Smooth muscle cell (in vitro differentiated cells): Measurements from ENCODE around the gene DDX49. TPM values are rescaled to one million over a fixed set of nuclear protein-coding genes. Genes with fewer than 3 reads are reported as not detected.

Experiments
- DNase-seq: peaks from one replicate; lab custom pipeline; 2025; ENCODE audit not compliant: unreplicated experiment; lab: John Stamatoyannopoulos, UW
- H2AFZ ChIP-seq: fragments of 200-600 bp; sonication (generic); 2 replicates; pipeline ENCODE4 v1.6.0; 2016; ENCODE audit warnings: antibody characterized with exemption, low read depth, mild to moderate bottlenecking
- H3F3A ChIP-seq: fragments of 200-600 bp; sonication (generic); 2 replicates; pipeline ENCODE4 v1.6.0; 2017; ENCODE audit warnings: antibody characterized with exemption, low read depth
- H3K27ac ChIP-seq: fragments of 200-600 bp; sonication (generic); 2 replicates; pipeline ENCODE4 v1.5.1; 2016; ENCODE audit warnings: low read depth, mild to moderate bottlenecking
- H3K27me3 ChIP-seq: fragments of 200-600 bp; sonication (generic); 2 replicates; pipeline ENCODE4 v1.6.1; 2016; ENCODE audit warnings: low read depth, mild to moderate bottlenecking
- H3K36me3 ChIP-seq: fragments of 200-600 bp; sonication (generic); 2 replicates; pipeline ENCODE4 v1.5.1; 2016; ENCODE audit warnings: low read depth
- H3K4me1 ChIP-seq: fragments of 200-600 bp; sonication (generic); 2 replicates; pipeline ENCODE4 v1.5.1; 2016; ENCODE audit warnings: low read depth
- H3K4me2 ChIP-seq: fragments of 200-600 bp; sonication (generic); 2 replicates; pipeline ENCODE4 v1.6.0; 2016; ENCODE audit warnings: mild to moderate bottlenecking
- H3K4me3 ChIP-seq: fragments of 200-600 bp; sonication (generic); 2 replicates; pipeline ENCODE4 v1.5.1; 2016; ENCODE audit warnings: mild to moderate bottlenecking
- H3K79me2 ChIP-seq: fragments of 200-600 bp; sonication (generic); 2 replicates; pipeline ENCODE4 v1.6.0; 2016; ENCODE audit warnings: low read depth, mild to moderate bottlenecking
- H3K9ac ChIP-seq: fragments of 200-600 bp; sonication (generic); 2 replicates; pipeline ENCODE4 v1.6.0; 2016; ENCODE audit warnings: low read depth
- H3K9me3 ChIP-seq: fragments of 200-600 bp; sonication (generic); replicated peaks from 2 replicates; pipeline ENCODE4 v1.5.1; 2016; ENCODE audit warnings: low read depth
- H4K20me1 ChIP-seq: fragments of 200-600 bp; sonication (generic); 2 replicates; pipeline ENCODE4 v1.6.0; 2016; ENCODE audit warnings: low read depth
- WGBS: methylation state at CpG from one replicate; pipeline ENCODE4 v1.1.7; 2016; ENCODE audit warnings: low lambda C conversion rate; 5-methylcytosine and 5-hydroxymethylcytosine counted together
- polyA plus RNA-seq: library from polyadenylated mRNA; unstranded; fragments of >200 nt; fragmentation: Nextera tagmentation; extraction: Ambion mirVana; gene quantifications from 2 replicates; pipeline ENCODE4 v1.2.1, GENCODE V29; 2016
- total RNA-seq: library from RNA; depleted of rRNA; stranded (reverse); fragments of >200 nt; gene quantifications from 2 replicates; pipeline ENCODE4 v1.2.3, GENCODE V29; 2014
- TF ChIP-seq, protein P1 (sequence below): fragments of 200-600 bp; sonication (generic); IDR thresholded peaks from 2 replicates; pipeline ENCODE4 v1.5.1; 2017; ENCODE audit warnings: borderline replicate concordance, mild to moderate bottlenecking, antibody characterized with exemption; ENCODE audit not compliant: insufficient read depth, poor library complexity, severe bottlenecking

The DDX49 gene
- total and polyA plus RNA-seq, 2 experiments from 2014 or later = 36.1 to 39.6 TPM

DNA sequence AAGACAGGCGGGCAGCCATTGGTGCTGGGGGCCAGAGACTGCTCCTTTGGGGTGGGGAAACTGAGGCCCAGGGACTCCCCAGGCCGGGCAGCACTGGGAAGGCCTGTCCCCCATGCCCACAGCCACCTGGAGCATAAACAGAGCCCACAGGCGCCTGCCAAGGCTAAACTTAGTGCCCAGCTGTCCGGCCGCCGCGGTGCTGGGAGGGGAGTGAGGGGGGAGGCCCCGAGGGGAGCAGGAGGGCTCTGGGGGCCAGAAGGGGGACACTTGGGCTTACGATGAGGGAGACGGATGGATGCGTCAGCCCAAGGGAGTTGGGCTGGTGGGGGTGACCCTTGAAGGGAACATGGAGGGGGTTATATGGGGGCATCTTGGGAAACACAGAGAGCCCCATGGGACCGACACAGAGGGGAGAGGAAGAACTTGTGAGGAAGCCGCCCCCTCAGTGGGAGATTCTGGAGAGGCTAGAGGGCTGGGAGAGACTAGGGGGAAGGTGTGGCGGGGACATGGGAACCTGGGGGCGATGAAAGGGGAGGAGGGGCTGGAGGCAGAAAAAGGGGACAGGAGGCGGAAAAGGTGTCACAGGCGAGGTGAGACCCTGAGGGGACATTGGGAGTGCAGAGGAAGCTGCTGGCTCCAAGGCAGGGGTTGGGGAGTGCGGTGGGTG, 25.8 kb upstream of the DDX49 start:
- Histone ChIP-seq H3K36me3 (no peaks in the 10 kb centered on the region), H3K4me3 (no peak overlapping the region), H3K27me3 (no peaks in the 10 kb centered on the region), H2AFZ (no peak overlapping the region), H3K79me2 (no peaks in the 10 kb centered on the region), H3K9ac (no peak overlapping the region), H3K4me2 (no peak overlapping the region), H4K20me1 (no peaks in the 10 kb centered on the region), H3K9me3 (no peaks in the 10 kb centered on the region), H3K27ac (no peak overlapping the region), H3F3A (no peaks in the 10 kb centered on the region), H3K4me1 (peaks cover 9% of the 10 kb centered on the region)
- DNase-seq = no peak
- 93% methylated on average over 5 of the region's 18 CpGs for WGBS
- TF ChIP-seq, protein P1, sequence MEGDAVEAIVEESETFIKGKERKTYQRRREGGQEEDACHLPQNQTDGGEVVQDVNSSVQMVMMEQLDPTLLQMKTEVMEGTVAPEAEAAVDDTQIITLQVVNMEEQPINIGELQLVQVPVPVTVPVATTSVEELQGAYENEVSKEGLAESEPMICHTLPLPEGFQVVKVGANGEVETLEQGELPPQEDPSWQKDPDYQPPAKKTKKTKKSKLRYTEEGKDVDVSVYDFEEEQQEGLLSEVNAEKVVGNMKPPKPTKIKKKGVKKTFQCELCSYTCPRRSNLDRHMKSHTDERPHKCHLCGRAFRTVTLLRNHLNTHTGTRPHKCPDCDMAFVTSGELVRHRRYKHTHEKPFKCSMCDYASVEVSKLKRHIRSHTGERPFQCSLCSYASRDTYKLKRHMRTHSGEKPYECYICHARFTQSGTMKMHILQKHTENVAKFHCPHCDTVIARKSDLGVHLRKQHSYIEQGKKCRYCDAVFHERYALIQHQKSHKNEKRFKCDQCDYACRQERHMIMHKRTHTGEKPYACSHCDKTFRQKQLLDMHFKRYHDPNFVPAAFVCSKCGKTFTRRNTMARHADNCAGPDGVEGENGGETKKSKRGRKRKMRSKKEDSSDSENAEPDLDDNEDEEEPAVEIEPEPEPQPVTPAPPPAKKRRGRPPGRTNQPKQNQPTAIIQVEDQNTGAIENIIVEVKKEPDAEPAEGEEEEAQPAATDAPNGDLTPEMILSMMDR = no peak

DNA sequence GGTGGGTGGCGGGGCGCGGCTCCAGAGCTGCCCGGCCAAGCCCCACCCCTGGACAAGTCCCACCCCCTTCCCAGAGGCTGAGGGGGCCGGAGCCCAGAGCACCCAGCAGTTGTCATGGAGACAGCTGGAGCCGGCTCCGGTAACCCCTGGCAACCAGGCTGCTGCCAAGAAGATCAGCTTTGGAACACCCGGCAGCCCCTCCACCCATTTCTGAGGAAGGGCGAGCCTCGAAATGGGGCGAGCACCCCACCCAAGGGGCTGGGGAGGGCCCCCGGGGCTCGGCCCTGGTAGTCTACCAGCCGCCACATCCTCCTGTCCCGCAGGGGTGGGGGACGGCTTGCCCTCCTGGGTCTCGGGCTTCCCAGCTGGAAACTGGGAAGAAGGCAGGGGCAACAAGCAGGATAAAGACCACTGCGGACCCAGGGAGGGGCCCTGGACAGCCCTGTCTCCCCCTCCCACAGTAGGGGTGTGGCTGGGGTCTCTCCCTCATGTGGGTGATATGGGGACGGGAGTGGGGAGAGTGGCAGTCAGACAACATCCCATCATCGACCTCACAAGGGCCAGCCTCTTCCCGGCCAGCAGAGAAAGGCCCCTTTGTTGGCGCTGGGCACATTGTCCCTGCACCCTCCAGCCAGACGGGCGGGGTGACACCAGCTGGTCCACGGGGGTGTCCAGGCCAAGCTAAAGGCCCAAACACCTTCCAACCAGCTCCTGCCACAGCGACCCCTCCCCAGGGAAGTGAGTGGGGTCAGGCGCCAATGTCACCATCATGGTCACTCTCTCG, 25.1 kb upstream of the DDX49 start:
- H3K4me2 ChIP-seq = peak overlapping the region; percentile 96
- H3K9me3 ChIP-seq = no peaks in the 10 kb centered on the region
- peaks cover 4% of the 10 kb centered on the region for H4K20me1 ChIP-seq
- H3K79me2 ChIP-seq = no peaks in the 10 kb centered on the region
- no peaks in the 10 kb centered on the region for H3K36me3 ChIP-seq
- WGBS = 59% methylated on average over 21 of the region's 28 CpGs
- H3K27ac ChIP-seq = no peak overlapping the region
- no peak overlapping the region for H2AFZ ChIP-seq
- DNase-seq = no peak
- H3K9ac ChIP-seq = no peak overlapping the region
- peak overlapping the region; percentile 59 for H3K4me3 ChIP-seq
- TF ChIP-seq, protein P1 = no peak
- H3F3A ChIP-seq = no peaks in the 10 kb centered on the region
- no peaks in the 10 kb centered on the region for H3K27me3 ChIP-seq
- H3K4me1 ChIP-seq = peaks cover 9% of the 10 kb centered on the region

DNA sequence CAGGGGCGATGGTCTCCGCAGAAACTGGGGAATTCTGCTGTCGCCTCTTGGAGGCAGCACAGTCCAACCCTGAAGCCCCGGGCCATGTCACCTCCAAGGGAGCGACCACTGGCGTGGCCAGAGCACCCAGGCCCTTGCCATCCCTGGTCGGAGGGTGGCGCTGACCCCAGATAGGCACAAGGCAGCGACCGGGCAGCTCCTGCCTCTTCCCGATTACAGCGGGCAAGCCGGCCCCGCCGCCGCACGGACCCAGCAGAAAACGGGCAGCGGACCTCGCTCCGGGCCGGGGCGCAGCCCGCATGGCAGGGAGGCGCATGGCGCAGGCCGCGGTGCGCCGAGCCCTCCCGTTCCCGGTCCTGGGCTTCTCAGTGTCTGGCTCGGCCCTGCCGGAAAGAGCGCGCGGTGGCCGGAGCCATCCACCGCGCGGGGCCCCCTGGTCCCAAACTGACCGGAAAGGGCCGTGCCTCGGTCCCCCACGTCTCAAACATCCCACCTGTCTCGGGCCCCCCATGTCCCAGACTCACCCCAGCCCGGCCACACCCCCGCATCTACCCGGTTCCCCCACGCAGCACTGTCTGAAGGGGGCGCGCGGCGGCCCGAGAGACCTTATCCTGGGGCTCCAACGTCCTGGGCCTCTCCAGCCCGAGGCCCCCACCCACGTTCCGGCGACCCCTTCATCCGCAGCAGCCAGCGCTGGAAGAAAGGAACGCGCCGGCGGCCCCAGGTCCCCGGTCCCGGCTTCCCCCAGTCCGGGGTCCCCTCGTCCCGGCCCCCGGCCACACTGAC, 24.3 kb upstream of the DDX49 start:
- TF ChIP-seq, protein P1 = peak; percentile 16
- Histone ChIP-seq H3K9me3 (no peaks in the 10 kb centered on the region), H3K9ac (no peak overlapping the region), H3K36me3 (no peaks in the 10 kb centered on the region), H3K4me3 (peak overlapping the region; percentile 59), H3K4me1 (peaks cover 9% of the 10 kb centered on the region), H2AFZ (no peak overlapping the region), H3K27ac (no peak overlapping the region), H3F3A (no peaks in the 10 kb centered on the region), H3K79me2 (no peaks in the 10 kb centered on the region), H3K27me3 (no peaks in the 10 kb centered on the region), H4K20me1 (peaks cover 9% of the 10 kb centered on the region), H3K4me2 (peak overlapping the region; percentile 96)
- WGBS = 2% methylated on average over 44 of the region's 72 CpGs
- peak; percentile 20 for DNase-seq
